BJ (cell line): ENCODE results near the gene CDK14. TPM values are rescaled to one million over a fixed set of nuclear protein-coding genes. Genes with fewer than 3 reads are reported as not detected.

Experiments
- CTCF ChIA-PET: fragments of 350-600 bp; formaldehyde crosslinking; extraction: SDS; loops from one replicate; lab custom pipeline; 2021; ENCODE audit warnings: antibody characterized with exemption, inconsistent platforms; lab: Yijun Ruan, JAX
- POLR2A ChIA-PET: fragments of 300-600 bp; sonication (Branson Sonifier 250); formaldehyde crosslinking; extraction: SDS; loops from one replicate; lab custom pipeline; 2021; ENCODE audit warnings: antibody characterized with exemption; lab: Charles Lee
- DNase-seq: peaks from one replicate; pipeline ENCODE4 v3.0.0-alpha.2; 2011; ENCODE audit warnings: low read depth
- H3K27me3 ChIP-seq: 2 replicates; pipeline ENCODE4 v1.6.0; 2011; ENCODE audit warnings: low read length; ENCODE audit not compliant: control insufficient read depth, insufficient read depth
- H3K36me3 ChIP-seq: 2 replicates; pipeline ENCODE4 v1.5.1; 2011; ENCODE audit warnings: low read length; ENCODE audit not compliant: control insufficient read depth, insufficient read depth
- H3K4me3 ChIP-seq: 2 replicates; pipeline ENCODE4 v1.5.1; 2011; ENCODE audit warnings: low read depth, mild to moderate bottlenecking, control low read depth, low read length
- polyA plus RNA-seq: library from polyadenylated mRNA; depleted of rRNA; stranded (reverse); fragments of >200 nt; gene quantifications from 2 replicates; pipeline ENCODE4 v1.2.3, GENCODE V29; 2011
- TF ChIP-seq, protein P1 (sequence below): IDR thresholded peaks from 2 replicates; pipeline ENCODE4 v1.5.1; 2011; ENCODE audit warnings: low read depth, mild to moderate bottlenecking, control low read depth, inconsistent platforms, low read length, moderate library complexity; ENCODE audit not compliant: insufficient read depth

Gene CDK14
- polyA plus RNA-seq, 1 experiment = 6.7 TPM

- CTCF ChIA-PET = no interaction called here
- POLR2A ChIA-PET = no interaction called here
- Histone ChIP-seq H3K36me3 (no peaks in the 10 kb centered on the region), H3K4me3 (no peak overlapping the region), H3K27me3 (no peaks in the 10 kb centered on the region)
- DNase-seq = no peak
- TF ChIP-seq, protein P1, sequence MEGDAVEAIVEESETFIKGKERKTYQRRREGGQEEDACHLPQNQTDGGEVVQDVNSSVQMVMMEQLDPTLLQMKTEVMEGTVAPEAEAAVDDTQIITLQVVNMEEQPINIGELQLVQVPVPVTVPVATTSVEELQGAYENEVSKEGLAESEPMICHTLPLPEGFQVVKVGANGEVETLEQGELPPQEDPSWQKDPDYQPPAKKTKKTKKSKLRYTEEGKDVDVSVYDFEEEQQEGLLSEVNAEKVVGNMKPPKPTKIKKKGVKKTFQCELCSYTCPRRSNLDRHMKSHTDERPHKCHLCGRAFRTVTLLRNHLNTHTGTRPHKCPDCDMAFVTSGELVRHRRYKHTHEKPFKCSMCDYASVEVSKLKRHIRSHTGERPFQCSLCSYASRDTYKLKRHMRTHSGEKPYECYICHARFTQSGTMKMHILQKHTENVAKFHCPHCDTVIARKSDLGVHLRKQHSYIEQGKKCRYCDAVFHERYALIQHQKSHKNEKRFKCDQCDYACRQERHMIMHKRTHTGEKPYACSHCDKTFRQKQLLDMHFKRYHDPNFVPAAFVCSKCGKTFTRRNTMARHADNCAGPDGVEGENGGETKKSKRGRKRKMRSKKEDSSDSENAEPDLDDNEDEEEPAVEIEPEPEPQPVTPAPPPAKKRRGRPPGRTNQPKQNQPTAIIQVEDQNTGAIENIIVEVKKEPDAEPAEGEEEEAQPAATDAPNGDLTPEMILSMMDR = no peak
Observed at GRCh38 chr7:91067242-91067641, 471.1 kb downstream of the CDK14 start.

DNA sequence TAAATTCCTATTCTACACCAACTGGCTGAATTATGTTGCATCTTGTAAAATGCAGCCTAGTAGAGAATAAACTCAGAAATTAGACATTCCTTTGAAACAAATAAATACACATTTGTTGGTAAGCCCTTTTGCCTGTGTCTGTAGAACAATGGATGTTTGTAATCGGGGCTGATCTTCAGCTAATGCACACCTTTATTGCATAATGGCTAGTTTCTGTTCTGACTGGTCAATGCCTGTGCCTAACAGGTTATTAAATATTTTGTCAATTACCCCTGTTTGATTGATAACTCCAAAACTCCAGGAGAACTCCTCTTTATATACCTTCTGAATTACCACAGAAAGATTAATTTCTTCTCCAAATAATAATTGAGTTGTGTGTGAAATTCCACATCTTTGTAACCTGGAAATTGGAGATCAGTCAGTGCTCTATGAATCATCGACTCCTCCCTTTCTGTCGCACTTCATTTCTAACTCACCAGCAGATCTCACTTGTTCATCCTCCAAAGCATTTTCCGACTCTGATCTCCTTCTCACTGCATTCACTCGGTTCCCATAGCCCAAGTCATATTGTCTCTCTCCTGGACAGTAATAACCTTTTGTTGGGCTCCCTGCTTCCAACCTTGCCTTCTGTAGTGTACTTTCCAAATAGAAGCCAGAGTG, 472.1 kb downstream of the CDK14 start:
- DNase-seq = no peak
- H3K27me3 ChIP-seq = no peaks in the 10 kb centered on the region
- POLR2A ChIA-PET = no interaction called here
- CTCF ChIA-PET = no interaction called here
- TF ChIP-seq, protein P1 = no peak
- H3K36me3 ChIP-seq = no peaks in the 10 kb centered on the region
- H3K4me3 ChIP-seq = no peak overlapping the region

GRCh38 chr7:91069146-91069545, 473.0 kb downstream of the CDK14 start:
- DNase-seq = no peak
- ChIA-PET CTCF (no interaction called here), POLR2A (no interaction called here)
- TF ChIP-seq, protein P1 = no peak
- H3K4me3 ChIP-seq = no peak overlapping the region
- H3K27me3 ChIP-seq = no peaks in the 10 kb centered on the region
- H3K36me3 ChIP-seq = no peaks in the 10 kb centered on the region

DNA sequence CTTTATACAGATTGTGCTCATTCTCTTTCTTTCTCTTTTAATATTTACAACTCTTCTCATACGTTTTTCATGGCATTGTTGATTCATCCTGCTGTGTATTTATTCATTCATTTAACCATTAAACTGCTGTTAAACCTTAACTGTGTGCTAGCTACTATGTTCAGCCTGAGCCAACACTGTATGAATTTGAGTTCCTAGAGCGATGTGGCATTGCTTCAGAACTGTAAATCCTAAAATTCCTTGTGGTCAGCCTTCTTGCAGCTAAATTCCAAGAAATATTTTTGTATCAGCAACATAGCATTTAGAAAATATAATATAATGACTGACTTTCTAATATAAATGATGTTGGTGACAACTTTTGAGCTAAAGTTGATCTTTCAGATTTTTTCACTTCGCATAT, 483.4 kb downstream of the CDK14 start:
- H3K27me3 ChIP-seq = no peaks in the 10 kb centered on the region
- no peak overlapping the region for H3K4me3 ChIP-seq
- ChIA-PET POLR2A (no interaction called here), CTCF (interaction anchor here (0.7 to 2.8 kb wide), 3 partner anchors 11 to 624 kb away, joined by 3 to 13 read pairs (median 4); no protein-coding TSS in a partner anchor)
- H3K36me3 ChIP-seq = no peaks in the 10 kb centered on the region
- DNase-seq = no peak
- TF ChIP-seq, protein P1 = no peak

DNA sequence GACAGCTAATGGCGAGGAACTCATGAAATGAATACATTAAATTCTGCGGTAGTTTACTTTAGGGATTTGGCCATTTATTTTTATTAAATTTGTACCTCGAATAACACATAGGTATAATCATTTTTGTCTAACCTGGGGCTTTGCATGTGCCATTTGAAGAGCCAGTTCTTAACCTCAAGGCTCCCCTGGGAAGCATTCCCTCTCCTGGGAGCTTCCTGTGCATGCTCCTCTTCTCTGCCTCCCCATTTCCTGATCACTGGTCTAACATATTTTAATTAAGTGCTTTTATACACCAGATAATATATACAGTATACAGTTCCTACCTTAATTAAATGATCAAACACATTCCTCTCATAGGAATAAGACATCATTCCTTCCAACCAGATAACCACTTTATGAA, 484.2 kb downstream of the CDK14 start:
- no peak for DNase-seq
- Histone ChIP-seq H3K4me3 (no peak overlapping the region), H3K27me3 (no peaks in the 10 kb centered on the region), H3K36me3 (no peaks in the 10 kb centered on the region)
- TF ChIP-seq, protein P1 = no peak
- ChIA-PET POLR2A (no interaction called here), CTCF (interaction anchor here (2.8 kb wide), 1 partner anchor 10 kb away, joined by 13 read pairs; no protein-coding TSS in a partner anchor)
